Measurements from ENCODE around the gene FAM98B. TPM values are rescaled to one million over a fixed set of nuclear protein-coding genes. Genes with fewer than 3 reads are reported as not detected.

FAM98B gene
- total and polyA plus RNA-seq, 9 of the 15 experiments (the other 6 are each of a cell fraction or from before 2014, with no cell fraction given) = 3.1 to 42.0 (median 9.4) TPM

DNA sequence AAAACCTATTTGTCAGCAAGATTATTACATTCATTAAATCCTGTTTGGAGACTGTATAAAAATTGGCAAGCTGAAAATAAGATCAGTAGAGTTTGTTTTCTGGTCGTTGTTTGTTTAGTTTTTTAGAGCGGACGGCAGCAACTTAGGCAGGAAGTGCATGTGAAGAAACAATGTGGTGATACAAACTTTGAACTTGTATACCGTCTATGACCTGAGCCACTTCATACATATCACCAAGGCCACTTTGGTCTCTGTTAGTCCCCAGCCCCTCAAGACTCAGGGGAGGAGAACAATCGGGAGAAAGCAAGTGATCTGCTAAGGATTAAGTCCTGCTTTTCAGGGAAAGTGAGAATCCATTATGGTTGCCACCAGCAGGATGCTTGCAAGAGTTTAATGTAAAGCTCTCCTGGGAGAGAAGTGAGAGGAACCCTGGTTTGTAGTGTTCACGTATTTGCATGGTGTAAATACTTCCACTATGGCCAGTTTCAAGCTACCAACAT is 79.5 kb downstream of the FAM98B start:
- H3K27ac ChIP-seq (ENCODE audit: extremely low read depth, low read depth, low read length) = no peak overlapping the region
- DNase-seq (ENCODE audit: extremely low read depth in 1 of 4, low spot score in 3 of 4) (no peak), ATAC-seq (no peak), FAIRE-seq (no peak)
- ChIA-PET CTCF (ENCODE audit: low intra/inter-chr PET ratio) (no interaction called here), POLR2A (interaction anchor here (0.7 to 1.4 kb wide), 3 partner anchors 14 to 57 kb away, joined by 3 to 4 read pairs (median 3); no protein-coding TSS in a partner anchor)
- H3K4me2 ChIP-seq (ENCODE audit: insufficient read depth, low read length) = no peak overlapping the region; the same call in 1 of the 2 replicates
- no peaks in the 10 kb centered on the region for H3K79me2 ChIP-seq (ENCODE audit: control insufficient read depth, insufficient read depth, low read length)
- intact Hi-C loops (cut with micrococcal nuclease) = no loop called here
- BruUV-seq (replicated peaks) = no TSS peak
- no peak overlapping the region for H2AFZ ChIP-seq (ENCODE audit: low read depth, low read length)
- no peak overlapping the region for H3K9ac ChIP-seq (ENCODE audit: insufficient read depth in 1 of 2, low read depth in 2 of 2, low read length in 2 of 2)
- H3K4me1 ChIP-seq (replicated peaks in 1 of 2; ENCODE audit: control insufficient read depth in 2 of 2, insufficient read depth in 2 of 2, low read length in 2 of 2) = peaks cover 0 to 3% of the 10 kb centered on the region in 2 experiments; a peak in 2 of 5 replicates
- no peak overlapping the region for H3K4me3 ChIP-seq
- no peaks in the 10 kb centered on the region for H3K9me3 ChIP-seq (replicated peaks; ENCODE audit: control insufficient read depth, insufficient read depth, low read depth, low read length)
- WGBS (ENCODE audit: insufficient coverage, low coverage, missing lambda C conversion rate) = 28% methylated on average over 6 of the region's 6 CpGs
- no peaks in the 10 kb centered on the region for H4K20me1 ChIP-seq (replicated peaks; ENCODE audit: control insufficient read depth, insufficient read depth, low read length)
- no peaks in the 10 kb centered on the region for H3K27me3 ChIP-seq (ENCODE audit: control insufficient read depth in 2 of 2, insufficient read depth in 2 of 2, low read length in 2 of 2)
- no peaks in the 10 kb centered on the region for H3K9me1 ChIP-seq (ENCODE audit: control insufficient read depth, insufficient read depth, low read length)
- TF ChIP-seq STAG1 (CRISPR knock-in tag; IDR thresholded peaks at IDR 0.05; ENCODE audit: borderline replicate concordance) (no peak), MCM3 (IDR thresholded peaks at IDR 0.05) (no peak), NCOA6 (IDR thresholded peaks at IDR 0.05) (no peak), HDAC1 (IDR thresholded peaks at IDR 0.05) (no peak), PHF8 (IDR thresholded peaks at IDR 0.05; ENCODE audit: borderline replicate concordance, low read length) (no peak), ZNF316 (IDR thresholded peaks at IDR 0.05) (0 out of 2 replicates have a peak, but pooled peaks have one; percentile 4)
- TF ChIP-seq, protein P1, sequence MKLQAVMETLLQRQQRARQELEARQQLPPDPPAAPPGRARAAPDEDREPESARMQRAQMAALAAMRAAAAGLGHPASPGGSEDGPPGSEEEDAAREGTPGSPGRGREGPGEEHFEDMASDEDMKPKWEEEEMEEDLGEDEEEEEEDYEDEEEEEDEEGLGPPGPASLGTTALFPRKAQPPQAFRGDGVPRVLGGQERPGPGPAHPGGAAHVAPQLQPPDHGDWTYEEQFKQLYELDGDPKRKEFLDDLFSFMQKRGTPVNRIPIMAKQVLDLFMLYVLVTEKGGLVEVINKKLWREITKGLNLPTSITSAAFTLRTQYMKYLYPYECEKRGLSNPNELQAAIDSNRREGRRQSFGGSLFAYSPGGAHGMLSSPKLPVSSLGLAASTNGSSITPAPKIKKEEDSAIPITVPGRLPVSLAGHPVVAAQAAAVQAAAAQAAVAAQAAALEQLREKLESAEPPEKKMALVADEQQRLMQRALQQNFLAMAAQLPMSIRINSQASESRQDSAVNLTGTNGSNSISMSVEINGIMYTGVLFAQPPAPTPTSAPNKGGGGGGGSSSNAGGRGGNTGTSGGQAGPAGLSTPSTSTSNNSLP (IDR thresholded peaks at IDR 0.05; ENCODE audit: borderline replicate concordance, low read depth, low read length) = no peak
- in situ Hi-C loops (cut with MboI) = no loop called here
- no peaks in the 10 kb centered on the region for H3K36me3 ChIP-seq (ENCODE audit: control insufficient read depth, insufficient read depth, low read length)
